ENCODE measurements around the gene LRRC51. TPM values are rescaled to one million over a fixed set of nuclear protein-coding genes. Genes with fewer than 3 reads are reported as not detected.
"Not testable (repeated sequence)": the region's sequence is repeated elsewhere in the genome, so short reads cannot be mapped to it uniquely, and the experiment has no call there.

The LRRC51 gene
- total and polyA plus RNA-seq, 2 donors, result 5.0 to 8.3 TPM

DNA sequence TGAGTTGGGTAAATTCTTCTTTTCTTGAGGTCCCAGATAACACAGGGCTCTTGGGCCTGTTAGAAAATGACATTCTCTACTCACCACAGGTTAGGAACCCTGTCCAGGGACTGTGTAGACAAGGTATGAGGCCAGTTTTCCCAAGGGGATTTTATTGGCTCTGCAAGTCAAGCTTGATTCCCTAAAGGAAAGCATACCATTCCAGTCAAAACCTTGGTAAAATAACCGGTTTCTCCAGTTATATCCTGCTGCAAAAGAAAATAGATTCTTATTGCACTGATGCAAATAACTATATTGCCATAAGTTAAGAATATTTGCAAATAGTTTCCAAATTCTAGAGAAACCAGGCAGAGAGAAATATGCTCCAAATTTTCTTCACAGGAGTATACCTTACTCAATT, 45.3 kb downstream of the LRRC51 start:
- Histone ChIP-seq H3K36me3 (ENCODE audit: insufficient read depth) (no peaks in the 10 kb centered on the region), H3K4me3 (ENCODE audit: low read depth, low read length) (no peak overlapping the region), H3K4me1 (ENCODE audit: insufficient read depth) (no peaks in the 10 kb centered on the region), H3K27ac (ENCODE audit: low read depth) (no peak overlapping the region)
- 60% methylated on average over 1 of the region's 1 CpG for WGBS
- DNase-seq (ENCODE audit: extremely low spot score), result no peak

DNA sequence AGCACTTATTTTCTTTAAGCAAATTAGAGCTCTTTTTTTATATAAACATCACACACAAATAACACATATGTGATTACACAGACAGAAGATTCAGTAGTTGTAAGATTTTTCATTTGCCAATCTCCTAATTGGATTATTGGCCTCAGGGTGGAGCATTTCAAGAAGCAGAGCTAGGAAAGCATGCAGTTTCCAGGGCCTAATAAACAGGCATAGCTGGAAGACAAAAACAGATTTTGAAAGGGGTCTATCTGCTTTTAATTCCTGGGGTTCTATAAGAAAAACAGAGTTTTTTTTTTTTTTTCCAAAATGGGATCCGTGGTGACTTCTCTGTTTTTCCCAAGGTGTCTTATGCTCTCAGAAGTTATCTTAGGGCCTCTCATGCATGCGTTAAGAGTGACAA, 47.3 kb downstream of the LRRC51 start:
- Histone ChIP-seq H3K36me3 (ENCODE audit: insufficient read depth) (no peaks in the 10 kb centered on the region), H3K4me1 (ENCODE audit: insufficient read depth) (no peaks in the 10 kb centered on the region), H3K4me3 (ENCODE audit: low read depth, low read length) (no peak overlapping the region), H3K27ac (ENCODE audit: low read depth) (no peak overlapping the region)
- DNase-seq (ENCODE audit: extremely low spot score), result no peak
- 56% methylated on average over 2 of the region's 2 CpGs for WGBS

DNA sequence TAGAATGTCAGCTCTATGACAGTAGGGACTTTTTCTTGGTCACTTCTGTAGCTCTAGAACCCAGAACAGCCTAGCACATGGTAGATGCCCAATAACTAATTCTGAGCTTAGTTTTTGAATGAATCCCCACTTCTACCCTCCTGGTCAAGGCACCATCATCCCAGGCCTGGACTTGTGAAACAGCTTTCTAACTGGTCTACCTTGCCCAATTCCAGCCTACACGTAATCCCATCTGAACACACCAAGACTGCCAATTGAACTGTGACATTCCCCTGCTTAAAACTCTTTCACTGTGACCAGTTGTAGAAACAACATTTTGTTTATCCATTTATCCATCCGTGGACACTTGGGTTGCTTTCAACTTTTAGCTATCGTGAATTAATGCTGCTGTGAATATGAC, 48.7 kb downstream of the LRRC51 start:
- H3K4me3 ChIP-seq (ENCODE audit: low read depth, low read length), result no peak overlapping the region
- H3K27ac ChIP-seq (ENCODE audit: low read depth), result no peak overlapping the region
- H3K36me3 ChIP-seq (ENCODE audit: insufficient read depth), result no peaks in the 10 kb centered on the region
- H3K4me1 ChIP-seq (ENCODE audit: insufficient read depth), result no peaks in the 10 kb centered on the region
- no peak for DNase-seq (ENCODE audit: extremely low spot score)
- WGBS, result 84% methylated on average over 3 of the region's 3 CpGs

DNA sequence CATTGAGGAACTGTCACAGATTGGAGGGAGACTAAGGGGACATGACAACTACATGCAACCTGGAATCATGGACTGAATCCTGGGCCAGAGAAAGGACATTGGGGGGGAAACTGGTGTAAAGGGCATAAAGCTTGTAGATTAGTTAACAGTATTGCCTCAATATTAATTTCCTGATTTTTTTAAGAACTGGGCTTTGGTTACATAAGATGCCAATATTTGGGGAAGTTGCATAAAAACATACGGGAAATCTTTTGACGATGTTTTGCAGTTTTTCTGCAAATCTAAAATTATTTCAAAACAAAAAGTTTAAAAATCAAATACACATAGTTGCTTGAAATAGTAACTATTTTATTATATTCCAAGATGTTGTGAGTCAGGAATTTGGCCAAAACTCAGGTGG, 52.0 kb downstream of the LRRC51 start:
- no peak for DNase-seq (ENCODE audit: extremely low spot score)
- H3K27ac ChIP-seq (ENCODE audit: low read depth), result no peak overlapping the region
- H3K36me3 ChIP-seq (ENCODE audit: insufficient read depth), result no peaks in the 10 kb centered on the region
- H3K4me3 ChIP-seq (ENCODE audit: low read depth, low read length), result no peak overlapping the region
- 83% methylated on average over 2 of the region's 2 CpGs for WGBS
- no peaks in the 10 kb centered on the region for H3K4me1 ChIP-seq (ENCODE audit: insufficient read depth)

DNA sequence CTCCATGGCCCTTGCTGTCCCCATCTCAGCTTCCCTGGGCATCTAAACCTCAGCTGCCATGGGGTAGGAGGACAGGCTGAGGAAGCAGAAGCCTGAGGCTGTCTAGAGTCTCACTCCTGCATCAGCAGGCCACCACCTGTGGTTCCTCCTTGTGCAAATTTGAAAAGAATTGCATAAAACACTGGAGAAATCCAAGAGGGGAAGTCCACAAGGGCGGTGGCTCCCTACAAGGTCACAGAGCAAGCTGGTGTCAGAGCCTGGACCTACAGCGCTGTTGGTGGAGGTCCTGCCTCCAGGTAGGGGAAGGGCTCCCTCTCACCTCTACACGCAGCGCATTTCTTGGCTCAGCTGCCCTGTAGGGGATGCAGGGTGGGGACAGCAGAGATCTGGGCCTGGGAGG, 54.8 kb downstream of the LRRC51 start, which contains the start of gene FOLR3:
Gene FOLR3, plus strand, starts transcription at position 253 of the 400 bp plus-strand sequence. CDS start 228 bp downstream, outside the sequence.
- WGBS, result 86% methylated on average over 4 of the region's 4 CpGs
- not testable (repeated sequence) for H3K4me3 ChIP-seq (ENCODE audit: low read depth, low read length); H3K4me1 ChIP-seq (ENCODE audit: insufficient read depth); DNase-seq (ENCODE audit: extremely low spot score); H3K27ac ChIP-seq (ENCODE audit: low read depth); H3K36me3 ChIP-seq (ENCODE audit: insufficient read depth)

DNA sequence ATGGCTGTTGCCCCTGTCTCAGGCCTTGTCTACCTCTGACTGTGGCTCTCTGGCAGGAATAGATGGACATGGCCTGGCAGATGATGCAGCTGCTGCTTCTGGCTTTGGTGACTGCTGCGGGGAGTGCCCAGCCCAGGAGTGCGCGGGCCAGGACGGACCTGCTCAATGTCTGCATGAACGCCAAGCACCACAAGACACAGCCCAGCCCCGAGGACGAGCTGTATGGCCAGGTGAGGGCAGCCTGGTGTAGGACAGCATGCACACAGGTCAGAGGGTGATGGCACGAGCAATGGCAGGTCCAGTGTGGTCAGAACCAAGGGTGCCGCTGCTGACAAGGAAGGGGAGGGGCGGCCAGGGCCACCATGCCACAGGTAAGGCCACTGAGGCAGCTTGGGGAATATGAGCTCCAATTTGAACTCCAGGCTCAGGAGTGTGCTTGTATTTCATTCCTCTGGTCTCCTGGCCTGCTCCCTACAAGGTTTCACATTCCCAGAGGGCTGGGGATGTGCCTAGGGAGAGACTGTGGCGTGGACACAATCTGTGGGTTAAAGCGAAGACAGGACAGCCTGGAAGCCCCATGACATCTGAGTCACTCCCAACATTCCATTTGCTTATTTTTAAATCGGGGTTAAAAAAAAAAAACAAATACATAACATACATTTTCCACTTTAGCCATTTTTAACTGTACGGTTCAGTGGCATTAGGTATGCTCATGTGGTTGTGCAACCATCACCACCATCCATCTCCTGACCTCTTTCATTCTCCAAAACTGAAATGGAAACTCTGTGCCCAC, 55.4 kb downstream of the LRRC51 start:
- H3K36me3 ChIP-seq (ENCODE audit: insufficient read depth), result no peaks in the 10 kb centered on the region
- H3K4me3 ChIP-seq (ENCODE audit: low read depth, low read length), result no peak overlapping the region
- DNase-seq (ENCODE audit: extremely low spot score), result no peak
- H3K27ac ChIP-seq (ENCODE audit: low read depth), result no peak overlapping the region
- 86% methylated on average over 14 of the region's 14 CpGs for WGBS
- no peaks in the 10 kb centered on the region for H3K4me1 ChIP-seq (ENCODE audit: insufficient read depth)

DNA sequence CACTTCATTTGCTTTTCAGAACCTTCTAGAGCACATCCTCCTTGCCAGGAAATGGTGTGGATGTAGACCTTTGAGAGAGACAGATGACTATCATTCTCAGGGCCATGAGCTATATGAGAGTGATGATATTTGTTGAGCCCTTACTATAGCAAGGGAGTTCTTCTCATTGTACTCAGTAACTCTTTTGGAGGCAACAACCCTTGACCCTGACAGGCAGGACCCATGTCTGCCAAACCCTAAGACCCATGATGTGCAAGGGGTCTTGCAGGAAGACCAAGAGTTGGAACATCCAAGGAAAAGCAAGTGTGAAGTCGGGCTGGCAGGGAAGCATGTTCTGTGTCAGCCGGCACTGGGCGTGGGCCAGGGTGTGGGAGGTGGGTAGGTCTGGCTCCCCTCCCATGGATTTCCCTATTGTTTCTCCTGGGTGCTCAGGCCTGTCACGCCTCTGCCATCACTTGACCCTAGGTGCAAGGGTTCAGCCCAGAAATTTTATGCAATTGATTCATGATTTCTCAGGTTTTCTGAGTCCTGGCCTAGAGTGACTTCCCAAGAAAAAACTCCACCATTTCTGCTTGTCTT, 56.1 kb downstream of the LRRC51 start:
- no peak overlapping the region for H3K4me3 ChIP-seq (ENCODE audit: low read depth, low read length)
- DNase-seq (ENCODE audit: extremely low spot score), result no peak
- no peaks in the 10 kb centered on the region for H3K36me3 ChIP-seq (ENCODE audit: insufficient read depth)
- 94% methylated on average over 4 of the region's 4 CpGs for WGBS
- no peaks in the 10 kb centered on the region for H3K4me1 ChIP-seq (ENCODE audit: insufficient read depth)
- no peak overlapping the region for H3K27ac ChIP-seq (ENCODE audit: low read depth)

DNA sequence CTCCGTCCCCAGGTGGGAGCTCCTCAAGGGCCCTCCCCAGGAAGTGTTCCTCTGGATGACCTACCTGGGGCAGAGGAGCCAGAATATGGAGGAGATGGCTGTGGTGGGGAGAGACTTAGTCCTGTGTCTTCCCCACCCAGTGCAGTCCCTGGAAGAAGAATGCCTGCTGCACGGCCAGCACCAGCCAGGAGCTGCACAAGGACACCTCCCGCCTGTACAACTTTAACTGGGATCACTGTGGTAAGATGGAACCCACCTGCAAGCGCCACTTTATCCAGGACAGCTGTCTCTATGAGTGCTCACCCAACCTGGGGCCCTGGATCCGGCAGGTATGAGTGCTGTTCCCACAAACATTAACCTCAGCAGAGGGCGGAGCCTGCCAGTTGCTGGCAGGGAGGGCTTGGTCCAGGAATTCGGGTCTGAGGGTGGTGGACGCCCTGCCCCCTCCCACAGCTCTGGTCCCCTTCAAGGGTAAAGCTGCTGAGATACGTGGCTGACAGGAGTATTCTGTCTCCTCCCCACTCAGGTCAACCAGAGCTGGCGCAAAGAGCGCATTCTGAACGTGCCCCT, 58.3 kb downstream of the LRRC51 start:
- 78% methylated on average over 12 of the region's 12 CpGs for WGBS
- Histone ChIP-seq H3K4me3 (ENCODE audit: low read depth, low read length) (no peak overlapping the region), H3K4me1 (ENCODE audit: insufficient read depth) (no peaks in the 10 kb centered on the region), H3K27ac (ENCODE audit: low read depth) (no peak overlapping the region), H3K36me3 (ENCODE audit: insufficient read depth) (no peaks in the 10 kb centered on the region)
- DNase-seq (ENCODE audit: extremely low spot score), result no peak

DNA sequence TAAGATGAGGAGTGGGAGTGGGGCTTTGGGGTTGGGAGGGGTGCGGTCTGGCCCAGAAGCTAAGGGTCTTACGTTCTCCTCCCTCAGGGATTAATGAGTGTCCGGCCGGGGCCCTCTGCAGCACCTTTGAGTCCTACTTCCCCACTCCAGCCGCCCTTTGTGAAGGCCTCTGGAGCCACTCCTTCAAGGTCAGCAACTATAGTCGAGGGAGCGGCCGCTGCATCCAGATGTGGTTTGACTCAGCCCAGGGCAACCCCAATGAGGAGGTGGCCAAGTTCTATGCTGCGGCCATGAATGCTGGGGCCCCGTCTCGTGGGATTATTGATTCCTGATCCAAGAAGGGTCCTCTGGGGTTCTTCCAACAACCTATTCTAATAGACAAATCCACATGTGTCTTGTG, 58.9 kb downstream of the LRRC51 start:
- no peak overlapping the region for H3K4me3 ChIP-seq (ENCODE audit: low read depth, low read length)
- no peak for DNase-seq (ENCODE audit: extremely low spot score)
- H3K4me1 ChIP-seq (ENCODE audit: insufficient read depth), result no peaks in the 10 kb centered on the region
- no peak overlapping the region for H3K27ac ChIP-seq (ENCODE audit: low read depth)
- 92% methylated on average over 11 of the region's 11 CpGs for WGBS
- no peaks in the 10 kb centered on the region for H3K36me3 ChIP-seq (ENCODE audit: insufficient read depth)

DNA sequence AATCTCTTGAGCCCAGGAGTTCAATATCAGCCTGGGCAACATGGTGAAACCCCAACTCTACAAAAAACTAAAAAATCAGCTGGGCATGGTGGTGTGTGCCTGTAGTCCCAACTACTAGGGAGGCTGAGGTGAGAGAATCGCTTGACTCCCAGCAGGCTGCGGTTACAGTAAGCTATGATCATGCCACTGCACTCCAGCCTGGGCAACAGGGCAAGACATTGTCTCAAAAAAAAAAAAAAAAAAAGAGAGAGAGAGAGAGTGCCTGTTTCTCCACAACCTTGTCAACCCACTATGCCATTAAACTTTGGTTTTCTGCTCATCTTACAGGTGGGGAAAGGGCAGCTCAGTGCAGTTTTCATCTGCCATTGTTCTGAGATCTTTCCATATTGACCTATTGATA, 60.0 kb downstream of the LRRC51 start:
- WGBS, result 93% methylated on average over 2 of the region's 2 CpGs

DNA sequence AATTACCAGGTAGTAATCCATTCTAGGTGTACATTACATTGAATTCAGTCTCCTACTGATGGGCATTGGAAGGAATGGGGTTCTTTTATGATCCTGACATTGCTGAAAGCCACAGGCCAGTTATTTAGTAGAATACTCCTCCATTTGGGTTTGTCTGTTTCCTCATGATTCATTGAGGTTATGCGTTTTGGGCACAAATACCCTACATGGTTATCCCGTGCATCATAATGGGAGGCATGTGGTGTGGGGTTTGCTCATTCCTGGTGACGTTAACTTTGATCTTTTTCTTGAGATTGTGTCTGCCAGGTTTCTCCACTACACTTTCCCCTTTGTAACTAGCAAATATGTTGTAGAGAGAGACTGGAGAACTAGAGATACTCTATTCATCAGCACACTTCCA, 60.4 kb downstream of the LRRC51 start:
- Histone ChIP-seq H3K36me3 (ENCODE audit: insufficient read depth) (no peaks in the 10 kb centered on the region), H3K27ac (ENCODE audit: low read depth) (no peak overlapping the region), H3K4me3 (ENCODE audit: low read depth, low read length) (no peak overlapping the region), H3K4me1 (ENCODE audit: insufficient read depth) (no peaks in the 10 kb centered on the region)
- no peak for DNase-seq (ENCODE audit: extremely low spot score)
- 72% methylated on average over 3 of the region's 3 CpGs for WGBS

More for the DNA sequence above, 60.0 kb downstream of the LRRC51 start:
- Histone ChIP-seq H3K4me3 (ENCODE audit: low read depth, low read length) (no peak overlapping the region), H3K4me1 (ENCODE audit: insufficient read depth) (no peaks in the 10 kb centered on the region), H3K27ac (ENCODE audit: low read depth) (no peak overlapping the region), H3K36me3 (ENCODE audit: insufficient read depth) (no peaks in the 10 kb centered on the region)
- no peak for DNase-seq (ENCODE audit: extremely low spot score)

DNA sequence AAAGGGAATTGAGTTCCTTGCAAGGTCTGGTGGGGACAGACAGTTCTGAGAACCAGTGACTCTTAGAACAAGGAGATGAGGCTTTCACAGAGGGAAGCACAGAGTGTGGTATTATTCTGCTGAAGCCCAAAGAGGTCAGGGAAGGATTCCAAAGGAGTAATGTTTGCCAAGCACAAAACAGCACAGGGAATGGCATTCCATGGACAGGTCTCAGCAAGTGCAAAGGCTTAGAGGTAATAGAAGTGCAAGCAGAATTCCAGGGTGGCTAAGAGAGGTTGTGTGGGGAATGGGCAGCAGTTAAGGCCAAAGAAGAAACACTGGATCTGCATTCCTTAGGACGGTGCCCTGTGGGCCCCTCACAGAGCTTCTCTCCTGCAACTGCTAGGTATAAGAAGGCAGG, 61.4 kb downstream of the LRRC51 start:
- H3K36me3 ChIP-seq (ENCODE audit: insufficient read depth); H3K4me3 ChIP-seq (ENCODE audit: low read depth, low read length); H3K4me1 ChIP-seq (ENCODE audit: insufficient read depth); H3K27ac ChIP-seq (ENCODE audit: low read depth); DNase-seq (ENCODE audit: extremely low spot score): not testable (repeated sequence)
- 8% methylated on average over 1 of the region's 1 CpG for WGBS

DNA sequence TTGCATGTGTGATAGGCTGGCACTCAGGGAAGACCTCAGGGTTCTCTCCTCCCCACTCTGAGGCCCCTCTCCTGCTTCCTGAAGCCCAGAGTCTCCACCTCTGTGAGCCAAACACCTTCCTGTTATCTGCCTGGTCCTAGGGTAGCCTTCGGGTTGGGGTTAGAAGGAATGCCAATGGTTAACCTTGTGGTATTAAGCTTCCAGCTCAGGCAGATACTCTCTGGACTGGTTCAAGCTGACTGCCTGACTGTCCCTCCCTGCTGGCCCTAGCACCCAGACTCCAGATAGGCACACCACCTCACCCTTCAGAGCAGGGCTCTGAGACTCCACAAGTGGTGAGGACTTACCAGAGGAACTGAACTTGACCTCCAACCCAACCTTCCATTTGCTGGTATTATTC, 61.9 kb downstream of the LRRC51 start:
- not testable (repeated sequence) for H3K4me3 ChIP-seq (ENCODE audit: low read depth, low read length); H3K36me3 ChIP-seq (ENCODE audit: insufficient read depth); DNase-seq (ENCODE audit: extremely low spot score); H3K27ac ChIP-seq (ENCODE audit: low read depth); H3K4me1 ChIP-seq (ENCODE audit: insufficient read depth)
- WGBS, result 48% methylated on average over 1 of the region's 1 CpG
